SK-N-MC (cell line): Measurements from ENCODE around the gene TACC2.

Source experiments
- DNase-seq: peaks from one replicate; pipeline ENCODE4 v3.0.0-alpha.2; 2011; ENCODE audit warnings: low read depth, low spot score
- H3K27ac ChIP-seq: fragments of 200-600 bp; sonication (generic); 2 replicates; pipeline ENCODE4 v1.5.1; 2016; ENCODE audit warnings: mixed run types
- H3K36me3 ChIP-seq: fragments of 200-600 bp; sonication (generic); 2 replicates; pipeline ENCODE4 v1.6.1; 2017; ENCODE audit warnings: antibody characterized with exemption, low read length, mixed read lengths; ENCODE audit not compliant: insufficient read depth
- H3K4me3 ChIP-seq: fragments of 200-600 bp; sonication (generic); 2 replicates; pipeline ENCODE4 v1.5.1; 2016
- H3K9ac ChIP-seq: fragments of 200-600 bp; sonication (generic); 2 replicates; pipeline ENCODE4 v1.8.0; 2017; ENCODE audit warnings: mixed run types, mixed read lengths; ENCODE audit not compliant: insufficient read length
- H3K9me3 ChIP-seq: fragments of 200-600 bp; sonication (generic); 2 replicates; pipeline ENCODE4 v1.6.1; 2017; ENCODE audit warnings: low read depth, mild to moderate bottlenecking, antibody characterized with exemption, low read length, moderate library complexity, mixed read lengths
- EZH2 ChIP-seq: fragments of 200-600 bp; sonication (generic); IDR thresholded peaks from one replicate; pipeline ENCODE4 v1.6.1; 2017; ENCODE audit warnings: antibody characterized with exemption
- FOXP2 ChIP-seq: optimal IDR thresholded peaks from 2 replicates; pipeline ENCODE3; 2011; ENCODE audit warnings: mild to moderate bottlenecking, moderate library complexity; ENCODE audit not compliant: insufficient read depth; ENCODE audit errors: extremely low read length, control extremely low read depth
- POLR2AphosphoS5 ChIP-seq: IDR thresholded peaks from 2 replicates; pipeline ENCODE4 v1.6.1; 2012; ENCODE audit warnings: mild to moderate bottlenecking, low read depth, low read length, borderline replicate concordance

The TACC2 gene

GRCh38 chr10:122290833-122291532 is 302.0 kb downstream of the TACC2 start:
- Histone ChIP-seq H3K9me3 (no peaks in the 10 kb centered on the region), H3K4me3 (no peak overlapping the region), H3K36me3 (no peaks in the 10 kb centered on the region), H3K9ac (no peak overlapping the region), H3K27ac (no peak overlapping the region)
- DNase-seq, result no peak
- TF ChIP-seq POLR2AphosphoS5 (no peak), EZH2 (no peak), FOXP2 (no peak)

GRCh38 chr10:122291739-122292138 is 302.8 kb downstream of the TACC2 start:
- Histone ChIP-seq H3K9ac (no peak overlapping the region), H3K27ac (no peak overlapping the region), H3K36me3 (no peaks in the 10 kb centered on the region), H3K9me3 (no peaks in the 10 kb centered on the region), H3K4me3 (no peak overlapping the region)
- TF ChIP-seq FOXP2 (no peak), EZH2 (no peak), POLR2AphosphoS5 (no peak)
- DNase-seq, result no peak

- no peak for DNase-seq
- TF ChIP-seq FOXP2 (no peak), EZH2 (no peak), POLR2AphosphoS5 (no peak)
- H3K4me3 ChIP-seq, result no peak overlapping the region
- H3K9ac ChIP-seq, result no peak overlapping the region
- H3K27ac ChIP-seq, result no peak overlapping the region
- no peaks in the 10 kb centered on the region for H3K36me3 ChIP-seq
- H3K9me3 ChIP-seq, result no peaks in the 10 kb centered on the region
Observed at GRCh38 chr10:122292376-122292775, 303.4 kb downstream of the TACC2 start.

GRCh38 chr10:122293156-122293960 is 304.4 kb downstream of the TACC2 start:
- Histone ChIP-seq H3K9ac (no peak overlapping the region), H3K27ac (no peak overlapping the region), H3K36me3 (no peaks in the 10 kb centered on the region), H3K9me3 (no peaks in the 10 kb centered on the region), H3K4me3 (no peak overlapping the region)
- DNase-seq, result no peak
- no peak for TF ChIP-seq POLR2AphosphoS5
- TF ChIP-seq EZH2, result no peak
- no peak for TF ChIP-seq FOXP2

- no peak overlapping the region for H3K27ac ChIP-seq
- TF ChIP-seq FOXP2 (no peak), EZH2 (no peak), POLR2AphosphoS5 (no peak)
- H3K9me3 ChIP-seq, result no peaks in the 10 kb centered on the region
- H3K4me3 ChIP-seq, result no peak overlapping the region
- no peak overlapping the region for H3K9ac ChIP-seq
- no peak for DNase-seq
- no peaks in the 10 kb centered on the region for H3K36me3 ChIP-seq
Observed at GRCh38 chr10:122293961-122294380, 305.0 kb downstream of the TACC2 start.

GRCh38 chr10:122294511-122295450 is 305.8 kb downstream of the TACC2 start:
- Histone ChIP-seq H3K9ac (no peak overlapping the region), H3K4me3 (no peak overlapping the region)
- TF ChIP-seq FOXP2, result no peak
- no peak for TF ChIP-seq POLR2AphosphoS5
- no peak for TF ChIP-seq EZH2

GRCh38 chr10:122295451-122295809 is 306.5 kb downstream of the TACC2 start:
- Histone ChIP-seq H3K36me3 (no peaks in the 10 kb centered on the region), H3K9me3 (no peaks in the 10 kb centered on the region), H3K9ac (no peak overlapping the region), H3K27ac (no peak overlapping the region), H3K4me3 (no peak overlapping the region)
- DNase-seq, result no peak
- TF ChIP-seq FOXP2 (no peak), POLR2AphosphoS5 (no peak), EZH2 (no peak)

More at GRCh38 chr10:122294511-122295450, 305.8 kb downstream of the TACC2 start:
- H3K9me3 ChIP-seq, result no peaks in the 10 kb centered on the region
- DNase-seq, result no peak
- H3K36me3 ChIP-seq, result no peaks in the 10 kb centered on the region
- no peak overlapping the region for H3K27ac ChIP-seq
